Stomach (tissue), 9 donors: ENCODE measurements around the gene WNK1. TPM values are rescaled to one million over a fixed set of nuclear protein-coding genes. Genes with fewer than 3 reads are reported as not detected.

Experiments used
- DNase-seq, 2 donors: peaks; one replicate each; pipeline versions ENCODE4 v3.0.0 to v3.0.0-alpha.2; 2013 to 2019
- H3K27ac ChIP-seq, 5 donors: fragments of 200-600 bp in 4 of 5; sonication (generic) in 4 of 5; one replicate each; pipeline ENCODE4 v1.5.1; 2013 to 2019; ENCODE audit warnings: mild to moderate bottlenecking in 1 of 5, moderate library complexity in 1 of 5
- H3K27me3 ChIP-seq, 3 donors: fragments of 200-600 bp; sonication (generic); one replicate each; pipeline ENCODE4 v1.5.1; 2017 to 2019; ENCODE audit warnings: mixed run types in 1 of 3
- H3K36me3 ChIP-seq, 4 donors: fragments of 200-600 bp; sonication (generic); 1 replicate in 3 of 4; 2 replicates in 1 of 4; pipeline ENCODE4 v1.5.1; 2016 to 2019
- H3K4me1 ChIP-seq, 4 donors: fragments of 200-600 bp; sonication (generic); one replicate each; pipeline ENCODE4 v1.5.1; 2016 to 2019
- H3K4me3 ChIP-seq, 4 donors: fragments of 200-600 bp; sonication (generic) in 3 of 4; one replicate each; pipeline ENCODE4 v1.5.1; 2016 to 2019; ENCODE audit warnings: mild to moderate bottlenecking in 1 of 4
- H3K9me3 ChIP-seq, 4 donors: fragments of 200-600 bp; sonication (generic); one replicate each; pipeline ENCODE4 v1.5.1; 2016 to 2019
- CTCF ChIP-seq, 7 experiments: fragments of 450-650 bp in 4 of 7; fragments of 200-600 bp in 3 of 7; sonication (generic) in 3 of 7; IDR thresholded peaks; one replicate each; pipeline ENCODE4 v1.5.1; 2016 to 2019; ENCODE audit warnings: antibody characterized with exemption in 7 of 7, control low read depth in 2 of 7, mild to moderate bottlenecking in 1 of 7
- EP300 ChIP-seq: sonication (generic); formaldehyde crosslinking; IDR thresholded peaks from one replicate; pipeline ENCODE4 v1.6.1; 2017; ENCODE audit warnings: antibody characterized with exemption
- POLR2A ChIP-seq, 4 donors: fragments of 450-650 bp; IDR thresholded peaks; one replicate each; pipeline ENCODE4 v1.6.1; 2016; ENCODE audit warnings: antibody characterized with exemption in 4 of 4, control low read depth in 2 of 4, mild to moderate bottlenecking in 1 of 4, moderate library complexity in 1 of 4
- POLR2AphosphoS5 ChIP-seq, 3 donors: sonication (generic); formaldehyde crosslinking; IDR thresholded peaks; one replicate each; pipeline ENCODE4 v1.6.1; 2016; ENCODE audit warnings: antibody characterized with exemption in 3 of 3
- WGBS, 5 donors: extraction: QIAGEN DNeasy Blood & Tissue Kit in 3 of 5; methylation state at CpG; one replicate each; pipeline versions ENCODE4 v1.1.5 to v1.1.7; 2013 to 2018; 5-methylcytosine and 5-hydroxymethylcytosine counted together
- intact Hi-C: fragments of 100-400 bp; cut with DNase I; formaldehyde crosslinking; loops from one replicate; pipeline ENCODE4 v1.15.1; 2023; ENCODE audit warnings: low total_unique reads
- polyA plus RNA-seq, 3 donors: library from polyadenylated mRNA; stranded (reverse); fragments of 200-250 nt; gene quantifications; one replicate each; pipeline ENCODE4 v1.2.3, GENCODE V29; 2013
- total RNA-seq, 5 donors: library from RNA; depleted of rRNA; stranded (reverse); fragments of >200 nt; gene quantifications; one replicate each; pipeline versions ENCODE4 v1.1.0 to v1.2.3, GENCODE V29; 2014 to 2016
- donor health status: healthy with polysubstance abuse.
- donor health status: Bipolar disorder and iron deficiency.
- donor health status: healthy.

The WNK1 gene
- total and polyA plus RNA-seq, 8 donors: 13.2 to 192 (median 84.5) TPM

GRCh38 chr12:793711-794110, 41.3 kb downstream of the WNK1 start:
- intact Hi-C loops: no loop called here
- Histone ChIP-seq H3K4me1 (peaks cover 20 to 88% (median 45%) of the 10 kb centered on the region in 4 donors), H3K36me3 (no peaks in the 10 kb centered on the region), H3K27me3 (no peaks in the 10 kb centered on the region), H3K27ac (no peak overlapping the region), H3K9me3 (no peaks in the 10 kb centered on the region), H3K4me3 (no peak overlapping the region)
- no peak for TF ChIP-seq EP300
- DNase-seq: no peak

GRCh38 chr12:795305-795704, 42.9 kb downstream of the WNK1 start:
- TF ChIP-seq POLR2AphosphoS5 (IDR thresholded peaks at IDR 0.05): no peak
- no peak for TF ChIP-seq EP300
- no peak for TF ChIP-seq CTCF (IDR thresholded peaks at IDR 0.05)
- no peak for TF ChIP-seq POLR2A (IDR thresholded peaks at IDR 0.05)
- Histone ChIP-seq H3K36me3 (no peaks in the 10 kb centered on the region), H3K27ac (no peak overlapping the region), H3K4me1 (peaks cover 8 to 86% (median 33%) of the 10 kb centered on the region in 4 donors), H3K9me3 (no peaks in the 10 kb centered on the region), H3K4me3 (no peak overlapping the region), H3K27me3 (no peaks in the 10 kb centered on the region)
- no peak for DNase-seq
- whole genome bisulfite sequencing, 5 donors: 68 to 80% (median 73%) methylated on average over 4 of the region's 4 CpGs
- intact Hi-C loops: no loop called here

GRCh38 chr12:800401-800800, 48.0 kb downstream of the WNK1 start:
- intact Hi-C loops: no loop called here
- Histone ChIP-seq H3K4me1 (peaks cover 14 to 89% (median 39%) of the 10 kb centered on the region in 4 donors), H3K4me3 (no peak overlapping the region), H3K27me3 (no peaks in the 10 kb centered on the region), H3K27ac (no peak overlapping the region), H3K9me3 (no peaks in the 10 kb centered on the region), H3K36me3 (no peaks in the 10 kb centered on the region)
- TF ChIP-seq CTCF (IDR thresholded peaks at IDR 0.05): no peak
- TF ChIP-seq POLR2AphosphoS5 (IDR thresholded peaks at IDR 0.05): no peak
- TF ChIP-seq POLR2A (IDR thresholded peaks at IDR 0.05): no peak
- no peak for TF ChIP-seq EP300
- DNase-seq: no peak

GRCh38 chr12:802242-803120, 50.1 kb downstream of the WNK1 start:
- peaks cover 8 to 91% (median 41%) of the 10 kb centered on the region in 4 donors for H3K4me1 ChIP-seq
- TF ChIP-seq CTCF (IDR thresholded peaks at IDR 0.05) (no peak), POLR2A (IDR thresholded peaks at IDR 0.05) (no peak), POLR2AphosphoS5 (IDR thresholded peaks at IDR 0.05) (no peak), EP300 (no peak)
- intact Hi-C loops: no loop called here
- no peaks in the 10 kb centered on the region for H3K27me3 ChIP-seq
- H3K36me3 ChIP-seq: no peaks in the 10 kb centered on the region
- H3K27ac ChIP-seq: no peak overlapping the region
- DNase-seq: no peak
- no peaks in the 10 kb centered on the region for H3K9me3 ChIP-seq
- H3K4me3 ChIP-seq: no peak overlapping the region
- 14 to 26% (median 21%) methylated on average over 3 of the region's 3 CpGs for WGBS, 5 donors

GRCh38 chr12:805022-805632, 52.7 kb downstream of the WNK1 start:
- no peaks in the 10 kb centered on the region for H3K36me3 ChIP-seq

More at GRCh38 chr12:805022-805632, 52.7 kb downstream of the WNK1 start:
- 68 to 85% (median 80%) methylated on average over 3 of the region's 3 CpGs for WGBS, 5 donors
- DNase-seq: no peak
- no peak overlapping the region for H3K27ac ChIP-seq
- intact Hi-C loops: no loop called here
- no peaks in the 10 kb centered on the region for H3K27me3 ChIP-seq
- H3K4me1 ChIP-seq: peaks cover 12 to 78% (median 42%) of the 10 kb centered on the region in 4 donors
- TF ChIP-seq POLR2A (IDR thresholded peaks at IDR 0.05) (no peak), CTCF (IDR thresholded peaks at IDR 0.05) (no peak), POLR2AphosphoS5 (IDR thresholded peaks at IDR 0.05) (no peak), EP300 (no peak)
- no peak overlapping the region for H3K4me3 ChIP-seq
- H3K9me3 ChIP-seq: no peaks in the 10 kb centered on the region
